ENCODE data around the gene AKAP11.

DNA sequence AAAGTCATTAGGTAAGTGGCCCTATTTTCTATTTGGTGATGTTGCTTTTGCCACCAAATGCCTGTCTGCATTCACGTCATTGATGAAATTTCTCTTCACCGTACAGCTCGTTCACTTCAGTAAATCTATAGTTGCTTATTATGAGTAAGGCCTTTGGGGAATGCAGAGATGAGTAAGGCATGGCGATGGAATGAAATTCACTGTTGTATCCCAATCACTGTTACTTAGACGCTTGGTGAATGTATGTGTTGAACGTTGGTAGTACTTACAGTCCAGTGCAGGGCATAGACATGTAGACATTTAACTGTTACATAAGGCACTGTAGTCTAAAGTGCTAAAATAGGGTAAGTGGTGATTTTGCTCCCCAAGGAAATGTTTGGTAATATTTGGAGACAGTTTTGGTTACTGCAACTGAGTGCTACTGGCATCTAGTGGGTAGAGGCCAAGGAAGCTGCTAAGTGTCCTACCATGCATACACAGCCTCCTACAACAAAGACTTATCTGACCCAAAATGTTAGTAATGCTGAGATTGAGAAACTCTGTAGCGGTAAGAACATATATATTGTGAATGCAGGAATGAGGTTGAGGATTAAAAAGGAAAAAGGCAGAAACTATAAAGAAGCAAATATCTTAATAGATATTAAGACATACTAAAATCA, 5.8 kb downstream of the AKAP11 start:
- no peak for TF ChIP-seq EZH2 (IDR thresholded peaks at IDR 0.05; ENCODE audit: low read length)
- TF ChIP-seq, protein P1, sequence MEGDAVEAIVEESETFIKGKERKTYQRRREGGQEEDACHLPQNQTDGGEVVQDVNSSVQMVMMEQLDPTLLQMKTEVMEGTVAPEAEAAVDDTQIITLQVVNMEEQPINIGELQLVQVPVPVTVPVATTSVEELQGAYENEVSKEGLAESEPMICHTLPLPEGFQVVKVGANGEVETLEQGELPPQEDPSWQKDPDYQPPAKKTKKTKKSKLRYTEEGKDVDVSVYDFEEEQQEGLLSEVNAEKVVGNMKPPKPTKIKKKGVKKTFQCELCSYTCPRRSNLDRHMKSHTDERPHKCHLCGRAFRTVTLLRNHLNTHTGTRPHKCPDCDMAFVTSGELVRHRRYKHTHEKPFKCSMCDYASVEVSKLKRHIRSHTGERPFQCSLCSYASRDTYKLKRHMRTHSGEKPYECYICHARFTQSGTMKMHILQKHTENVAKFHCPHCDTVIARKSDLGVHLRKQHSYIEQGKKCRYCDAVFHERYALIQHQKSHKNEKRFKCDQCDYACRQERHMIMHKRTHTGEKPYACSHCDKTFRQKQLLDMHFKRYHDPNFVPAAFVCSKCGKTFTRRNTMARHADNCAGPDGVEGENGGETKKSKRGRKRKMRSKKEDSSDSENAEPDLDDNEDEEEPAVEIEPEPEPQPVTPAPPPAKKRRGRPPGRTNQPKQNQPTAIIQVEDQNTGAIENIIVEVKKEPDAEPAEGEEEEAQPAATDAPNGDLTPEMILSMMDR (optimal IDR thresholded peaks at IDR 0.05 in 1 of 3, IDR thresholded peaks at IDR 0.05 in 1 of 3, conservative IDR thresholded peaks at IDR 0.05 in 1 of 3; ENCODE audit: extremely low read depth in 1 of 3, insufficient read depth in 2 of 3, low read length in 3 of 3) = no peak
